IPS-18a (cell line): ENCODE results near the gene FAAP20.
"Not testable (repeated sequence)": the region's sequence is repeated elsewhere in the genome, so short reads cannot be mapped to it uniquely, and the experiment has no call there.

Experiments used
- H3K27ac ChIP-seq: one replicate; pipeline ENCODE4 v1.5.1; 2013; ENCODE audit warnings: low read length
- H3K27me3 ChIP-seq: one replicate; pipeline ENCODE4 v1.6.1; 2013; ENCODE audit warnings: mild to moderate bottlenecking, low read length; ENCODE audit not compliant: control insufficient read depth, insufficient read depth
- H3K36me3 ChIP-seq: one replicate; pipeline ENCODE4 v1.6.1; 2013; ENCODE audit warnings: low read depth, low read length; ENCODE audit not compliant: control insufficient read depth
- H3K4me1 ChIP-seq: one replicate; pipeline ENCODE4 v1.6.1; 2013; ENCODE audit warnings: low read depth, low read length; ENCODE audit not compliant: control insufficient read depth
- H3K4me3 ChIP-seq: one replicate; pipeline ENCODE4 v1.5.1; 2013; ENCODE audit warnings: low read length
- H3K9ac ChIP-seq: one replicate; pipeline ENCODE4 v1.6.1; 2013; ENCODE audit warnings: mild to moderate bottlenecking, low read length, moderate library complexity
- H3K9me3 ChIP-seq: one replicate; pipeline ENCODE4 v1.6.1; 2013; ENCODE audit warnings: low read depth, low read length; ENCODE audit not compliant: control insufficient read depth

The FAAP20 gene

DNA sequence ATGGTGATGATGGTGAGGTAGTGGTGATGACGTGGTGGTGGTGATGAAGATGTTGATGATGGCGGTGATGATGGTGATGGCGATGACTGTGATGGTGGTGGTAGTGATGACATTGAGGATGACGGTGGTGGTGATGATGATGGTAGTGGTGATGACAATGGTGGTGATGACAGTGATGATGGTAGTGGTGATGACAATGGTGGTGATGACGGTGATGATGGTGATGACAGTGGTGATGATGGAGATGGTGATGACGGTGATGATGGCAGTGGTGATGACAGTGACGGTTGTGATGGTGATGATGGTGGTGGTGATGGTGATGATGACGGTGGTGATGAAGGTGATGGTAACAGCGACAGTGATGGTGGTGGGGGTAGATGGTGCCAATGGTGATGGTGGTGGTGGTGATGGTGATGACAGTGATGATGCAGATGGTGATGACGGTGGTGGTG is 39.4 kb downstream of the FAAP20 start:
- Histone ChIP-seq H3K9me3 (no peaks in the 10 kb centered on the region), H3K4me3 (no peak overlapping the region), H3K27ac (no peak overlapping the region), H3K9ac (no peak overlapping the region), H3K36me3 (peaks cover 4% of the 10 kb centered on the region), H3K4me1 (no peaks in the 10 kb centered on the region), H3K27me3 (no peaks in the 10 kb centered on the region)

DNA sequence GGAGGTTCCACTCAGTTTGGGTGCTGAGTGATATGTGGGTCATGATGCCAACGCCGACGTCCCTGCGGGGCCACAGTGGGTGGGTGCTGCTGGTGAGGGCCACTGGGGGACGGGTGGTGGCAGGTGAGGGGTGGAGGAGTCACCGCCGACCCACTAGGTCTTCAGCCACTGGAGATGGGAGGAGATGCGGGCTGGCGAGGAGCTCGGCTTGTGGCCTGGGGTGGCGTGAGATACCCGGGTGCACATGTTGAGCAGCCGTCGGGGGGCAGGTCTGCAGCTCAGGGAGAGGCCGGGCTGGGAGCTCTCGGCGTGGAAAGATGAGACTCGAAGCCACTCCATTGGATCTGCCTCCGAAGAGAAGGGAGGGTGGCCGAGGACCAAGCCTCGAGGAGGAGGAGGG is 40.5 kb downstream of the FAAP20 start:
- H3K36me3 ChIP-seq: peaks cover 4% of the 10 kb centered on the region

DNA sequence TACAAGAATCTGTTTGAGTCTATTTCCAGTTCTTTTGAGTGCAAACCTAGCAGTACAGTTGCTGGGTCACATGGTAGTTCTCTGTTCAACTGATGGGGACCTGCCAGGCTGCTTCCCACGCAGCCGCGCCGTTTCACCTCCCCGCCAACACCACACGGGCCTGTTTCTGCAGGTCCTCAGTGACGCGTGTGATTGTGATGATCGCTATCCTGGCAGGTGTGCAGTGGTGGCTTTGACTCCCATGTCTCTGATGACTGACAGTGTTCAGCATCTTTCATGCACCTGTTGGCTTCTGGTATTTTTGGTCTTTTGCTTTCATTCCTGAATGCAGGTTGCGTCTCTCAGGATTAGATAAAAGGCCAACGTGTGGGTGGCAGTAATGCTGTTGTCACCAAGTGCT is 41.6 kb downstream of the FAAP20 start:
- H3K36me3 ChIP-seq: peaks cover 12% of the 10 kb centered on the region
- no peaks in the 10 kb centered on the region for H3K4me1 ChIP-seq
- no peaks in the 10 kb centered on the region for H3K9me3 ChIP-seq
- no peaks in the 10 kb centered on the region for H3K27me3 ChIP-seq
- H3K9ac ChIP-seq: no peak overlapping the region
- no peak overlapping the region for H3K27ac ChIP-seq
- H3K4me3 ChIP-seq: no peak overlapping the region

More for the DNA sequence above, 40.5 kb downstream of the FAAP20 start:
- H3K4me1 ChIP-seq: no peaks in the 10 kb centered on the region
- H3K9me3 ChIP-seq: no peaks in the 10 kb centered on the region
- no peak overlapping the region for H3K9ac ChIP-seq
- no peak overlapping the region for H3K27ac ChIP-seq
- H3K27me3 ChIP-seq: no peaks in the 10 kb centered on the region
- H3K4me3 ChIP-seq: no peak overlapping the region

- H3K4me3 ChIP-seq: no peak overlapping the region
Measured at GRCh38 chr1:2151911-2152310, 42.7 kb downstream of the FAAP20 start.

DNA sequence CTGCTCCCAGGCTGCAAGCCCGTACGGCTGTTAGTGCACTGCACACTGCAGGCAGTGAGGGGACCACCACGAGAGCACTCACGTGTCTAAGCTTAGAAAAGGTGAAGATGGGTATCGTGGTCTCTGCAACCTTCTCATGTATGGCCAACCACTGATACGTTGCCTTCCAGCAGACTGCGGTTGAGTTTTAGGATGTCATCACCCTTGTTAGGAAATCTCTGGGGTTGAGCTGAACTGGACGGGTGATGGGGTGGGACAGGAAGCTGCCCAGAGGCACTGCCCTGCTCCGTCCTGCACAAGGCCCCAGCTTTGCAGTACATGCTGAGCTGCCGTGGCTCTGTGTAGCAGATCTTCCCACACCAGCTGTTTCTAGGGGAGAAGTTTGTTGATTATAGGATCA is 43.3 kb downstream of the FAAP20 start:
- H3K9me3 ChIP-seq: no peaks in the 10 kb centered on the region
- H3K27ac ChIP-seq: no peak overlapping the region
- peaks cover 22% of the 10 kb centered on the region for H3K36me3 ChIP-seq
- no peaks in the 10 kb centered on the region for H3K4me1 ChIP-seq
- no peak overlapping the region for H3K4me3 ChIP-seq
- no peaks in the 10 kb centered on the region for H3K27me3 ChIP-seq
- no peak overlapping the region for H3K9ac ChIP-seq

More at GRCh38 chr1:2151911-2152310, 42.7 kb downstream of the FAAP20 start:
- Histone ChIP-seq H3K4me1 (no peaks in the 10 kb centered on the region), H3K36me3 (peaks cover 17% of the 10 kb centered on the region), H3K9ac (no peak overlapping the region), H3K27me3 (no peaks in the 10 kb centered on the region), H3K9me3 (no peaks in the 10 kb centered on the region), H3K27ac (no peak overlapping the region)

- Histone ChIP-seq H3K9me3 (no peaks in the 10 kb centered on the region), H3K9ac (no peak overlapping the region), H3K36me3 (peaks cover 21% of the 10 kb centered on the region), H3K4me3 (no peak overlapping the region), H3K4me1 (no peaks in the 10 kb centered on the region), H3K27me3 (no peaks in the 10 kb centered on the region), H3K27ac (no peak overlapping the region)
Measured at GRCh38 chr1:2150801-2151200, 43.8 kb downstream of the FAAP20 start.

DNA sequence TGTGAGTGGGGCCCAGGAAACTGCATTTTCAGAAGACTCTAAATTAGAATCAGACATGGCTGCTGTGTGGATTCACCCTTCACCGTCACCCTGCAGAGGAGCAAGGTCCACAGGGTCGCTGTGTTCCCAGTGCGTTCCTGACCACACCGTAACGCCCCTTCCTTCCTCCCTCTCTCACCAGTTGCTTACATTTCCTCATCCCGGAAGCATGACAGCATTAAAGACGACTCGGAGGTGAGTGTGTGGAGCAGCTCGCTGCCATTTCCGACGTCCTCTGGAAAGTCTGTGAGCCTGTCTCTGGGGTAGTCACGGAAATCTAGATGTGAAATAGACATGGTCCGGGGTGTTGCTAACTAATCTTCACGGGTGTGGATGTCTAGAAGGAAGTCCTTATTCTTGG is 45.9 kb downstream of the FAAP20 start:
- H3K27me3 ChIP-seq: no peaks in the 10 kb centered on the region
- H3K9me3 ChIP-seq: no peaks in the 10 kb centered on the region
- peaks cover 21% of the 10 kb centered on the region for H3K36me3 ChIP-seq
- H3K9ac ChIP-seq: no peak overlapping the region
- H3K4me3 ChIP-seq: no peak overlapping the region
- no peaks in the 10 kb centered on the region for H3K4me1 ChIP-seq
- no peak overlapping the region for H3K27ac ChIP-seq

- H3K27me3 ChIP-seq, H3K9ac ChIP-seq, H3K4me1 ChIP-seq, H3K27ac ChIP-seq, H3K9me3 ChIP-seq, H3K4me3 ChIP-seq: not testable (repeated sequence)
- peaks cover 21% of the 10 kb centered on the region for H3K36me3 ChIP-seq
Measured at GRCh38 chr1:2147869-2148268, 46.7 kb downstream of the FAAP20 start.

DNA sequence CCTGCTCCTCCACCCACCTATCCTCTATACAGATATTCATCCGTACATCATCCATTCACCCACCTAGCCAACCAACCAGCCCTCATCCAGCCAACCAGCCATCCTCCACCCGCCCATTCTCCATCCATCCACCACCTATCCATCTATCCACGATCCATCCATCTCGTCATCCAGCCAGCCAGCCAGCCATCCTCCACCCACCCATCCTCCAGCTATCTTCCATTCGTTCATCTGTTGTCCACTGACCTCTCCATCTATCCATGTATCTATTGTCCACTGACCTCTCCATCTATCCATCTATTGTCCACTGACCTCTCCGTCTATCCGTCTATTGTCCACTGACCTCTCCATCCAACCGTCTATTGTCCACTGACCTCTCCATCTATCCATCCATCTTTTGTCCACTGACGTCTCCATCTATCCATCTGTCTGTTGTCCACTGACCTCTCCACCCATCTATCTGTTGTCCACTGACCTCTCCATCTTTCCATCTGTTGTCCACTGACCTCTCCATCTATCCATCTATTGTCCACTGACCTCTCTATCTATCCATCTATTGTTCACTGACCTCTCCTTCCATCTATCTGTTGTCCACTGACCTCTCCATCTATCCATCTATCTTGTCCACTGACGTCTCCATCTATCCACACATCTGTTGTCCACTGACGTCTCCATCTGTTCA is 47.6 kb downstream of the FAAP20 start:
- Histone ChIP-seq H3K36me3 (peaks cover 21% of the 10 kb centered on the region), H3K9me3 (no peaks in the 10 kb centered on the region), H3K27me3 (no peaks in the 10 kb centered on the region), H3K9ac (no peak overlapping the region), H3K4me3 (no peak overlapping the region), H3K4me1 (no peaks in the 10 kb centered on the region), H3K27ac (no peak overlapping the region)

DNA sequence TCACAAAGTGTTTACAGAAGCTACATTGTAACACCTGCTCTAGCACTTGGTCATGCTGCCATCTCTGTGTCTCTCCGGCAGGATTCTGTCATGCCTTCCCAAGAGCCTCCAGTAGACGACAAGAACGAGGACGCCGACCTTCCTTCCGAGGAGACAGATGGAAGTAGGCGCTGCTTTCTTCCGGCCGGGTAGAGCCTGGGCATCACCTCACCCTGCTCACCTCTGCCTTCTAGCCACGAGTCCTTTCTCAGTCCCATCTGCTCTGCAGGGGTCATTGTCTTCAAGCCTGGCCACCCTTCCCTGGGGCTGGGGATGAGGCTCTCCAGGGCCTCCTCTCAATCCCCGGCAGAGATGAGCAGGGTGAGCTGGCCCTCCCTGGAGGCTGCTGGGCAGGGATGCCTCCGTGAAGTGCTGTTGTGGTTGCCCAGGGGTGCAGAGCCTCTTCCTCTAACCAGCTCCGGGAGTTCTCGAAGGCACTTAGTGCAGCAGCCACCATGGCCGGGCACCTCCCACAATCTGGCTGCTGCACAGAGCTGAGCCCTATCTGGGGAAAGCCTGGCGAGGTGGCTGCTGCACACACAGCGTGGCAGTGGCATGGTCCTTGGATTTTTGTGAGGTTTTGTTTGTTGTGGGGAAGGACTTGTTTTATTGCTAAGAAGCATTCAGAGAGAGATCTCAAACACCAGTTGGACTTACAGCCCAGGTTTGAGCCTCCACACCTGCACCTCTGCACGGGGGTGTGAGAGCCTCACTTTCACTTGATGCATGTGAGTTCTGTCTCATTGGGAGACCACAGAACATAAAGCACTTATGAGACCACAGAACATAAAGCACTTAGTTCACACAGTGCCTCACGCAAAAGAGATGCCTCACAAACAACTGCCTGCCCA is 48.4 kb downstream of the FAAP20 start:
- Histone ChIP-seq H3K9ac (no peak overlapping the region), H3K27me3 (no peaks in the 10 kb centered on the region), H3K4me1 (no peaks in the 10 kb centered on the region), H3K27ac (no peak overlapping the region), H3K36me3 (peaks cover 21% of the 10 kb centered on the region), H3K4me3 (no peak overlapping the region), H3K9me3 (no peaks in the 10 kb centered on the region)

DNA sequence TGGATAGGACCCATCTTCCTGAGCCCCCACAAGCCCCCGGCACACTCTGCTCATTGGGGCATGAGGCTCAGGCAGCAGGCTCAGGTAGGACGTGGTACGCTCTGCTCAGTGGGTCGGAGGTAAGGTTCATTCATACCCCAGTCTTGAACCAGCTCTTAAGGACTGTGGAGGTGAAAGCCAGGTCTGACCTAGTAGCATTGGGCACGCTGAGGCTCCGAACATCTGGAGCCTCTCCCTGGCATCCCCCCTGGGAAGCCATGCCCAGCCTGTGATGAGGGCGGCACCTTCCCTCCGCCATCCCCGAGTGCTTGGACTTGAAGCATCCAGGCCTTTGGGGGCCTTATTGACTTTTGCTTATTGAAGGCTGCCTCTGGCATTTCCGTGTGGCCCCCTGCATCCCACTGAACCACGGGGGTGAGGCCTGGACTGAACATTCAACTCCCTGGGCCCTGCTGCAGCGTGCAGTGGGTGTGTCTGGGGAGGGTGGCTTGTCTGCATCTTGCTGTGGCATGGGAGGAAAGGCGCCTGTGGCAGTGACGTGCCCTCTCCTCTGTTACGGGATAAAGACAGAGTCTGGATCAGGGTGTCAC is 50.0 kb downstream of the FAAP20 start:
- Histone ChIP-seq H3K4me3 (no peak overlapping the region), H3K27me3 (no peaks in the 10 kb centered on the region), H3K4me1 (no peaks in the 10 kb centered on the region), H3K36me3 (peaks cover 21% of the 10 kb centered on the region), H3K9me3 (no peaks in the 10 kb centered on the region), H3K27ac (no peak overlapping the region), H3K9ac (no peak overlapping the region)
